Activated gamma-delta T cell (primary cell): ENCODE data around the gene VAMP3.

Experiments
- DNase-seq: peaks from one replicate; lab custom pipeline; 2025; lab: John Stamatoyannopoulos, UW
- total RNA-seq, 2 donors: gene quantifications; one replicate each; lab custom pipeline; 2026; lab: John Stamatoyannopoulos, UW

Gene VAMP3
- 49.2 to 51.1 reads per million in 2 donors for total RNA-seq

- DNase-seq, result peak; percentile 73
Observed at GRCh38 chr1:7770997-7771822, at the start of gene VAMP3. Gene VAMP3, plus strand, starts transcription at chr1:7771296. Its CDS starts 88 bp downstream, at chr1:7771384.

- no peak for DNase-seq
Observed at GRCh38 chr1:7721940-7722669, 49.0 kb upstream of the VAMP3 start.

GRCh38 chr1:7722670-7723012 lies 48.5 kb upstream of the VAMP3 start:
- DNase-seq, result no peak

GRCh38 chr1:7726623-7727022 lies 44.5 kb upstream of the VAMP3 start:
- no peak for DNase-seq

GRCh38 chr1:7727809-7728471 lies 43.2 kb upstream of the VAMP3 start:
- DNase-seq, result no peak

GRCh38 chr1:7729761-7730160 lies 41.3 kb upstream of the VAMP3 start:
- DNase-seq, result no peak

GRCh38 chr1:7732331-7732730 lies 38.8 kb upstream of the VAMP3 start:
- no peak for DNase-seq

- no peak for DNase-seq
Observed at GRCh38 chr1:7733276-7733675, 37.8 kb upstream of the VAMP3 start.

- DNase-seq, result no peak
Observed at GRCh38 chr1:7738044-7738443, 33.1 kb upstream of the VAMP3 start.

GRCh38 chr1:7743346-7743745 lies 27.8 kb upstream of the VAMP3 start:
- DNase-seq, result no peak

GRCh38 chr1:7744882-7745281 lies 26.2 kb upstream of the VAMP3 start:
- no peak for DNase-seq

GRCh38 chr1:7745783-7746182 lies 25.3 kb upstream of the VAMP3 start:
- no peak for DNase-seq

- DNase-seq, result no peak
Observed at GRCh38 chr1:7747605-7748004, 23.5 kb upstream of the VAMP3 start.

- DNase-seq, result no peak
Observed at GRCh38 chr1:7749126-7749525, 22.0 kb upstream of the VAMP3 start.

- DNase-seq, result no peak
Observed at GRCh38 chr1:7751174-7751573, 19.9 kb upstream of the VAMP3 start.

GRCh38 chr1:7752512-7753417 lies 18.3 kb upstream of the VAMP3 start:
- no peak for DNase-seq

- no peak for DNase-seq
Observed at GRCh38 chr1:7753641-7754040, 17.5 kb upstream of the VAMP3 start.

- DNase-seq, result no peak
Observed at GRCh38 chr1:7754234-7754633, 16.9 kb upstream of the VAMP3 start.

GRCh38 chr1:7755448-7755847 lies 15.6 kb upstream of the VAMP3 start:
- no peak for DNase-seq

- no peak for DNase-seq
Observed at GRCh38 chr1:7760245-7760644, 10.9 kb upstream of the VAMP3 start.

- DNase-seq, result no peak
Observed at GRCh38 chr1:7761103-7761502, 10.0 kb upstream of the VAMP3 start.

- DNase-seq, result no peak
Observed at GRCh38 chr1:7767176-7767575, 3.9 kb upstream of the VAMP3 start.
